ENCODE measurements around the gene SLC30A3.
A peak's percentile ranks its signal among the peaks of the same experiment; 100 is the strongest.

Gene SLC30A3

DNA sequence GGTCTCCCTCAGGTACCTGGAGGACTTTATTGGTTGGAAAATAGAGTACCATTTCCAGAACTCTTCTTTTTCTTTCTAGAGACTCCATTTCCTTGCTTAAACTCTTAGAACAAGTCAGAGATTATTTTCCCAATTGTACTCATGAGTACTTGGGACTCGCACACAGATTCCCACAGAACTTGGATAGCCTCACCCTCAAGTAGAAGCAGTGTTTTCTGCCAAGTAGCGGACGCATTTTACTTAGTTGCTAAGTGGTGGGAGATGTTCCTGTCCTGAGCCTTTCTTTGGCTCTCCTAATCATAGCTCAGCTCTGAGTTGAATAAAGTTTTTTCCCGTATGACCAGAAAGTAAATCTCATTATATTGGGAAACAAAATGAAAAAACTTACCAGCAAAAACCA lies 17.2 kb downstream of the SLC30A3 start:
- POLR2A ChIA-PET (ENCODE audit: low non-redundant PET), result no interaction called here
- CTCF ChIA-PET, result no interaction called here
- DNase-seq (ENCODE audit: low spot score), result no peak
- TF ChIP-seq, protein P1, sequence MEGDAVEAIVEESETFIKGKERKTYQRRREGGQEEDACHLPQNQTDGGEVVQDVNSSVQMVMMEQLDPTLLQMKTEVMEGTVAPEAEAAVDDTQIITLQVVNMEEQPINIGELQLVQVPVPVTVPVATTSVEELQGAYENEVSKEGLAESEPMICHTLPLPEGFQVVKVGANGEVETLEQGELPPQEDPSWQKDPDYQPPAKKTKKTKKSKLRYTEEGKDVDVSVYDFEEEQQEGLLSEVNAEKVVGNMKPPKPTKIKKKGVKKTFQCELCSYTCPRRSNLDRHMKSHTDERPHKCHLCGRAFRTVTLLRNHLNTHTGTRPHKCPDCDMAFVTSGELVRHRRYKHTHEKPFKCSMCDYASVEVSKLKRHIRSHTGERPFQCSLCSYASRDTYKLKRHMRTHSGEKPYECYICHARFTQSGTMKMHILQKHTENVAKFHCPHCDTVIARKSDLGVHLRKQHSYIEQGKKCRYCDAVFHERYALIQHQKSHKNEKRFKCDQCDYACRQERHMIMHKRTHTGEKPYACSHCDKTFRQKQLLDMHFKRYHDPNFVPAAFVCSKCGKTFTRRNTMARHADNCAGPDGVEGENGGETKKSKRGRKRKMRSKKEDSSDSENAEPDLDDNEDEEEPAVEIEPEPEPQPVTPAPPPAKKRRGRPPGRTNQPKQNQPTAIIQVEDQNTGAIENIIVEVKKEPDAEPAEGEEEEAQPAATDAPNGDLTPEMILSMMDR (conservative IDR thresholded peaks at IDR 0.05; ENCODE audit: low read depth), result no peak
- no peak overlapping the region for H3K27ac ChIP-seq

DNA sequence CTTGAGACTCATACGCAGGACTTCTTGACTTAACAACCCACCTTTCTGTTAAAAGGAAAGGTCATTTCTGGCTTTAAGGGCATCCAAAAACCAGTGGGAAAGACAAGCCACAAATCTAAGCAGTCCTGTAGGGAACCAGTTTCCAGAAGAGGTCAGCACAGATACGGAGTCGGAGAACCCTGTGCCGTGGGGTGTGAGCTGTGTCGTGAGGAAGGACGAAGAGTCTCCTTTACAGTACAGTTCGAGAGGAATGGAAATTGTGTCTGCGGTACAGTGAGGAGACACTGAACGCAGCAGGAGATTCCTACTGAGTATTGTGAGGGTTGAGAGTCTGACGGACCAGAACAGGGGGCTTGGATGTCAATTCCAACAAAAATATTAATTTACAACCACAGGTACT lies 17.7 kb downstream of the SLC30A3 start:
- no peak overlapping the region for H3K27ac ChIP-seq
- CTCF ChIA-PET, result no interaction called here
- TF ChIP-seq, protein P1 (conservative IDR thresholded peaks at IDR 0.05; ENCODE audit: low read depth), result no peak
- DNase-seq (ENCODE audit: low spot score), result no peak
- POLR2A ChIA-PET (ENCODE audit: low non-redundant PET), result interaction anchor here (0.6 kb wide), 1 partner anchor 135 kb away, joined by 3 read pairs; the partner anchor contains the start of gene ZNF513

DNA sequence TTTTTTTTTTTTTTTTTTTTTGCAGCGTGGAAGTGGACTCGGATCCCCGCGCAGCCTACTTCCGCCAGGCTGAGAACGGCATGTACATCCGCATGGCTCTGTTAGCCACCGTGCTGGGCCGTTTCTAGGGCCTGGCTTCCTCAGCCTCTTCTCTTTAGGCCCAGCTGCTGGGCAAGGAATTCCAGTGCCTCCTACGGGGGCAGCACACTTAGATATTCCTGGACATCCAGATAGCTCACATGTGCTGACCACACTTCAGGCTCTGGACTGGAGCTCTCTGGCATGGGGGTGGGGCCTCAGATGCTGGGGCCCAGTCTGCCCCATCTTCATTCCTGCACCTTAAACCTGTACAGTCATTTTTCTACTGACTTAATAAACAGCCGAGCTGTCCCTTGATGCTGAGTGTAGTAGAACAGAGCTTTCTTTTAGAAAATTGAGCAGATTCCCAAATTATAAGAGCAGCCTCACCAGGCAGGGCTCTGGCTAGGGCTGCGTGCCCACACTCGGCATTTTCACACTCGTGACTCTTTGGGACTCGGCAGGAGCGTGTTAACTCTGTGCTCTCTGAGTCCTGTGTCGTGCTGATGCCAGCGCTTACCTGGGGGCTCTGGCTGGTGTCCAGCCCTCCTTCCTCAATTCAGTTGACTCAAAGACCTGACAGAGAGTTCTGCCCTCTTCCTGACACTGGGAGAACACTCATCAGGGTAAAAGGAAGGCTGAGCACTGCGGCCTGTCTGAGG lies 19.3 kb downstream of the SLC30A3 start:
- DNase-seq (ENCODE audit: low spot score), result no peak
- POLR2A ChIA-PET (ENCODE audit: low non-redundant PET), result no interaction called here
- H3K27ac ChIP-seq, result peak overlapping the region; percentile 15; the same call in 1 of the 2 replicates
- CTCF ChIA-PET, result no interaction called here
- TF ChIP-seq, protein P1 (conservative IDR thresholded peaks at IDR 0.05; ENCODE audit: low read depth), result no peak

DNA sequence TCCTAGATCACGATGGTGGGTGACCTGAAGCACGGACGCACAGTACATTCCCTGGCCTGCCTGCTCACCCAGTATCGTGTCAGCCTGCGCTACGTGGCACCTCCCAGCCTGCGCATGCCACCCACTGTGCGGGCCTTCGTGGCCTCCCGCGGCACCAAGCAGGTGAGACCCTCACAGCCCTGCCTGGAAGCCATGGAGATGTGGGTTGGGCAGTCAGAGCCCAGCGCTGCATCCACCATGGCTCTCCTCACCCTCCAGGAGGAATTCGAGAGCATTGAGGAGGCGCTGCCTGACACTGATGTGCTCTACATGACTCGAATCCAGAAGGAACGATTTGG lies 20.3 kb downstream of the SLC30A3 start:
- TF ChIP-seq, protein P1 (conservative IDR thresholded peaks at IDR 0.05; ENCODE audit: low read depth), result no peak
- H3K27ac ChIP-seq, result no peak overlapping the region
- ChIA-PET CTCF (no interaction called here), POLR2A (ENCODE audit: low non-redundant PET) (interaction anchor here (0.7 kb wide), 1 partner anchor 39 kb away, joined by 6 read pairs; no protein-coding TSS in a partner anchor)
- no peak for DNase-seq (ENCODE audit: low spot score)

DNA sequence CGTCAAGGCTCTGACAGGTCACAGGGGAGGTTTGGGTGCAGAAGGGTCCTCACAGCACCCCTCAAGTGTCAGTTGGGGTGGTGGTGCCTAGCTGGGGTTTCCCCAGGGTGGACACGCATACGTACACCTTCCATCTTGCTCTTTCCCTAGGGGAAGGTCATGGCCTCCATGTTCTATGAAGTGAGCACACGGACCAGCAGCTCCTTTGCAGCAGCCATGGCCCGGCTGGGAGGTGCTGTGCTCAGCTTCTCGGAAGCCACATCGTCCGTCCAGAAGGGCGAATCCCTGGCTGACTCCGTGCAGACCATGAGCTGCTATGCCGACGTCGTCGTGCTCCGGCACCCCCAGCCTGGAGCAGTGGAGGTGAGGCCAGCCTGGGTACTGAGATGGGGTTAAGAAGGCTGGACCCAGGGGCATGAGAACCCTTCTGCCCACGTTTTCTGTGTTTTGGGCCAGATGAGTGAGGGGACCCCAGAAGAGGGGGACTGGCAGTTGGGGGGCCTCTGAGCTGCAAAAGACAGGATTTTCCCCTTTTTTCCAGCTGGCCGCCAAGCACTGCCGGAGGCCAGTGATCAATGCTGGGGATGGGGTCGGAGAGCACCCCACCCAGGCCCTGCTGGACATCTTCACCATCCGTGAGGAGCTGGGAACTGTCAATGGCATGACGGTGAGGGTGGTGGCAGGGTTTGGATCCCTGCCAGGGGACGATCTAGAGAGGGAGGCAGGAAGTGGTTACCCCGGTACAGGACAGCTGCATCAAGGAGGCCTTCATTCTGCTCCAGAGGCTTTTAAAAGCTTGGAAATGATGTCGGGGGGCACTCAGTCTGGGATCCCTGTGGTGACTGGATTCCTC lies 20.9 kb downstream of the SLC30A3 start:
- ChIA-PET POLR2A (ENCODE audit: low non-redundant PET) (interaction anchor here (1.1 kb wide), 1 partner anchor 37 kb away, joined by 5 read pairs; no protein-coding TSS in a partner anchor), CTCF (interaction anchor here (0.7 kb wide), 1 partner anchor 329 kb away, joined by 3 read pairs; no protein-coding TSS in a partner anchor)
- no peak for DNase-seq (ENCODE audit: low spot score)
- no peak overlapping the region for H3K27ac ChIP-seq
- TF ChIP-seq, protein P1 (conservative IDR thresholded peaks at IDR 0.05; ENCODE audit: low read depth), result no peak

DNA sequence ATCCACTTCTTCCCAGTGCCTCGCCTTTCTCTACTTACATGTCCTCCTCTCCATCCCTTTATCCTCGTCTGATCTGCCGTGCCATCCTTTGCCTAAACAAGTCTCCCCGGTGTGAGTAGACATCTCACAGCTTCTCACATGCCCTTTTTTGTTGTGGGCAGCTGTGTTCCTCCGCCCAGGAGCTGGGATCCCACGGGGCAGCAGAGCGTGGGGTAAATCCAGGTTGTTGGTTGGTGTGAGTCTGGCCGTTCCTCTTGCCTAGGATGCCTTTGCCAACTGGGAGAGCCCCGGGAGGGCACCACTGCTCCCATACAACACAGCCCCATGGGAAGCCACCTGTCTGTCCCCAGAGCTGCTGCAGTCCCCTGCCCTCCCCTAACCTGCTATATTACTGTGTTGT lies 22.4 kb downstream of the SLC30A3 start:
- H3K27ac ChIP-seq, result no peak overlapping the region
- DNase-seq (ENCODE audit: low spot score), result no peak
- TF ChIP-seq, protein P1 (conservative IDR thresholded peaks at IDR 0.05; ENCODE audit: low read depth), result no peak
- ChIA-PET POLR2A (ENCODE audit: low non-redundant PET) (no interaction called here), CTCF (no interaction called here)
